HG02610 (cell line): ENCODE measurements around the gene SDR9C7.
"Not testable (repeated sequence)": the region's sequence is repeated elsewhere in the genome, so short reads cannot be mapped to it uniquely, and the experiment has no call there.

Source experiments
- ATAC-seq: cut with Tn5 transposase; IDR thresholded peaks from one replicate; pipeline ENCODE4 v1.9.1; 2021; ENCODE audit warnings: mild to moderate bottlenecking, moderate library complexity; ENCODE audit not compliant: unreplicated experiment

SDR9C7 gene

DNA sequence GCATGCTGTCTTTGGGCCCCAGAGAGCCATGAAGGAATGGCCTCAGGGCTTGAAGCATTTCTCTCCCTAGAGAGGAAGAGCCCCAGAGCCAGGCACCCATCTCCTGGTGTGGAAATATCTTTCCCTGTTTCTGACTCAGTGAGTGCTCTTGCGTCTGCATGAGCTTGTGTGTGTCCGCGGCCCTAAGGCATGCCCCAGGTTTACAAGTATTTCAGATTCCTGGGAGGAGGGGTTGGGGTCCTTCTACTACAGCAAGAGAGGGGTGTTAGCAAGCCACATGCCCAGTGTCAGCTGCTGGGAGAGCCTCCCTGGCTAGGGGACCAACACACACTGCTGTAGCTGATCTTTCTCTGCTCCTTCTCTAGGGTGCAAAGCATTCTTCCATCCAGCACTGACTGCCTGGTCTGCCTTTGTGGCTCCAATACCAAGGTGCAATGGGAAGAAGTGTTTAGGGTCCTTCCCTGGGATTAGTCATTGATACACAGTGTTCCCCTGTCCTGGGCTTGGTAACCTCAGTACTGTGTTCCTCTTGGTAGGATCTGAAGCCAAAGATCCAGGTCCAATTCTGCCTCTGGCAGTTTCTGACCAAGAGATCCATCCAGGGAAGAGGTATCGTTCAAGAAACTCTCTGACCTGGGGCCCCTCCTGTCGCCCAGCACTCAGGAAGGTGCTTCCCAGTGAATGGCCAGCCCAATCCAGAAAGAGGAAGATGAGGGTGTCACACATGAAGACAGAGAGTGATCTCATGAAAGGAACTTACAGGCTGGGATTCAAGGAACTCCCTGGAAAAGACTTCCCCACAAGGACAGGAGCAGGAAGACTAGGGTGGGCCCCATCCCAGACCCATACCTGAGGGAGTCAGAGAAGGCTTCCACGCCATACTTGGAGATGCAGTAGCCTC, 20.1 kb upstream of the SDR9C7 start:
- no peak for ATAC-seq

DNA sequence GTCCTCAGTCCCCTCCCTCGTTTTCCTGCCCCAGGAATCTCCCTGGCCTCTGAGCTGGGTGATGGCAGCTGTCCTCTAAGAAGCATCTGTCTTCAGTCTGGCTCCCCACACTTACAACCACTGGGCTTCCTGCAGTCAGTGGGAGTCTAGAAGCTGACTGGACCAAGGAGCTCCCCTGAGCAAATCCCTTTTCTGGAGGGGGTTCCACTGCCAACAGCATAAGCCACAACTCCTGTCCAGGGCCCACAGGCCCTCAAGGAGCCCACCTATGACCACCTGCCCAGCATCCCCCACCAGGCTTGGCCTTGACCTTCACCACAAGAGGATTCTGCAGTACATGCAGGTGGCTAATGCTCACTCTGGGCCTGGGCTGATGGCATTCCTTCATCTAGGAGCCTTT, 19.1 kb upstream of the SDR9C7 start:
- ATAC-seq = no peak

- no peak for ATAC-seq
Measured at GRCh38 chr12:56951582-56952339, 17.6 kb upstream of the SDR9C7 start.

- ATAC-seq = no peak
Measured at GRCh38 chr12:56948881-56949280, 14.7 kb upstream of the SDR9C7 start.

DNA sequence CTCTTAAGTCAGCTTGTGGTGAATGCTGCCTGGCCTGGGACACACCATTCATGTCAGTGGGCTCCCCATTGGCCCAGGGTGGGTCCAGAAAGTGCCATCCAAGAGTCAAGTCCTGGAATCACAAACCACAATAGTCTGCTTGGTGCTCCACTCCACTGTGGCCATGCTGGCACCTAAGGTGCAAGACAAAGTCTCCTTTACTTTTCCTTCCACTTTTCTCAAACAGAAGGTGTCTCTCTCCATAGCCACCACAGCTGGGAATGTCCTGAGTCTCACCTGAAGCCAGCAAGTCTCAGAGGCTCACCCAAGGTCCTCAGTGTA, 14.2 kb upstream of the SDR9C7 start:
- no peak for ATAC-seq

- ATAC-seq = no peak
Measured at GRCh38 chr12:56947633-56948456, 13.6 kb upstream of the SDR9C7 start.

GRCh38 chr12:56943878-56944277, 9.7 kb upstream of the SDR9C7 start:
- ATAC-seq = no peak

- ATAC-seq = not testable (repeated sequence)
Measured at GRCh38 chr12:56943374-56943773, 9.2 kb upstream of the SDR9C7 start.

DNA sequence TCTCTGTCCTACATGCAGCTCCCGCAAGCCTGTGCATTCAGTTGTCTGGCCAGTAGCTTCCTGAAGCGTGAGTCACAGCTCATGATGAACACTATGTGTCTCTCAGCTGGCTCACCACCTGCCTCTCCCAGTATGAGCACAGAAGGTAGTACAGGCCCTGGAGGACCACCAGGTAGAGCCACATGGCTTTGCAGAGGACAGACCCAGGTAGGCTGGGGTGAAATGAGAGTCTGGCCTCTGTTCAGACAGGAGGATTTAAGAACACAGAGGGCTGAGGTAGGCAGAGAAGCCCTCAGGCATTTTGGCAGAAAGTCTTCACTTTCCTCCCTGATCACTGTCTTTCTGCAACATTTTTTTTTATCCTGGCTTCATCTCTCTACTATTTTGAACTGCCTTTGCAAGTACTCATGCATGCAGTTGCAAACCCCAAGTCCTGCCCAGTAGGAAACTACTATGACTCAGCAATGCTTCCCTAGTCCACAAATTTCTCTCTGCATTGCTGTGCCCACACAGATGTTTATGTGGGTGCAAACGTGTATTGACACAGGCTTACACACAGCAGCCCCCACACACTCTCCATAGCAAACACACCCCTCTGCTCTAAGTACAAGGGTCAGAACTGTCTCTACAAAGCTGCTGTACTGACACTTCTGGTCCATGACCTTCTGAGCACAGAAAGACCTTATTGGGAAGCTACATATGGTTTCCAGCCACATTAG, 7.2 kb upstream of the SDR9C7 start:
- ATAC-seq = peak; percentile 78

- not testable (repeated sequence) for ATAC-seq
Measured at GRCh38 chr12:56940942-56941298, 6.7 kb upstream of the SDR9C7 start.

- no peak for ATAC-seq
Measured at GRCh38 chr12:56935752-56936151, 1.5 kb upstream of the SDR9C7 start.

GRCh38 chr12:56935157-56935556, 949 bp upstream of the SDR9C7 start:
- ATAC-seq = no peak

GRCh38 chr12:56932867-56933266, 1.3 kb downstream of the SDR9C7 start:
- ATAC-seq = no peak

DNA sequence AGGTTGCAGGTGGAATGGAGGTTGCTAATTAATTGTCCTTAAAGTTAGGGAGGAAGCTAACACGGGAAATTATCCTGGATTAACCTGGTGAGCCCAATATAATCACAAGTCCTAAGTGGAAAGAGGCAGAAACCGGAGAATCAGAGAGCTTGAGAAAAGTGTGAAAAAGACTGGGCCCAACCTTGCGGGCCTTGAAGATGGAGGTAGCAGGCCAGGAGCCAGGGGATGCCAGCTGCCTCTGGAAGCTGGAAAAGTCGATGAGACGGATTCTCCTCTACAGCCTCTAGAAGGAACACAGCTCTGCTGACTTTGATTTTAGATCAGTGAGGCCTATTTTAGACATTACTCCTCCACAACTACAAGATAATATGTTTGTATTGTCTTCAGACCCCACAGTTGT, 2.1 kb downstream of the SDR9C7 start:
- ATAC-seq = no peak

GRCh38 chr12:56931474-56931978, 2.7 kb downstream of the SDR9C7 start:
- ATAC-seq = no peak

DNA sequence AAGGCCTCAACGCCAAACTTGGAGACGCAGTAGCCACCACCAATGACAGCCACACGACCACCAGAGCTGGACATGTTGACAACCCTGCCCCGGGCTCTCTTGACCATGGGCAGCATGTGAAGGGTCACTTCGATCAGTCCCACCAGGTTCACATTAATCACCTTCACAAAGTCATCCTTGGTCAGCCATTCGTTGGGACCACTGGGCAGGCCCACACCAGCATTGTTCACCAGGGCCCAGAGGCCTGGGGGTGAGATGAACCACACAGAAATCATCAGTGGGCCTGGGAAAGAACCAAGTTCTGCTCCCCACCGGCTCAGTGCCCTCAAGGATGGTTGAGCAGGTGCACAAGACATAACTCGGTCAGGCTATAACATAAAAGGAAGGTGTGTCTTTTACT, 4.0 kb downstream of the SDR9C7 start:
- ATAC-seq = no peak

GRCh38 chr12:56929780-56930179, 4.4 kb downstream of the SDR9C7 start:
- no peak for ATAC-seq

GRCh38 chr12:56928262-56928661, 5.9 kb downstream of the SDR9C7 start:
- ATAC-seq = no peak

- no peak for ATAC-seq
Measured at GRCh38 chr12:56927281-56927680, 6.9 kb downstream of the SDR9C7 start.

- ATAC-seq = no peak
Measured at GRCh38 chr12:56922031-56922430, 12.2 kb downstream of the SDR9C7 start.

GRCh38 chr12:56921346-56921745, 12.9 kb downstream of the SDR9C7 start:
- no peak for ATAC-seq
